ENCODE results near the gene LDLRAD2. TPM values are rescaled to one million over a fixed set of nuclear protein-coding genes. Genes with fewer than 3 reads are reported as not detected.
"Not testable (repeated sequence)": the region's sequence is repeated elsewhere in the genome, so short reads cannot be mapped to it uniquely, and the experiment has no call there.

Gene LDLRAD2
- total RNA-seq, 1 experiment from 2014 or later: 1.0 TPM

- DNase-seq: no peak
- Histone ChIP-seq H2BK15ac (ENCODE audit: low read depth, low read length) (no peak overlapping the region), H3K79me2 (ENCODE audit: insufficient read depth, low read length) (peaks cover 56% of the 10 kb centered on the region), H3T11ph (ENCODE audit: low read length) (no peak overlapping the region), H3K9ac (ENCODE audit: extremely low read depth, insufficient read length, low read length) (no peak overlapping the region), H4K5ac (ENCODE audit: insufficient read length, low read depth, low read length) (no peak overlapping the region), H2BK12ac (ENCODE audit: insufficient read length, low read depth, low read length) (no peak overlapping the region), H3K9me3 (ENCODE audit: control insufficient read depth, low read depth, low read length) (no peaks in the 10 kb centered on the region), H3K4ac (ENCODE audit: low read depth, low read length) (no peak overlapping the region), H3K4me2 (ENCODE audit: insufficient read depth, insufficient read length, low read length) (no peak overlapping the region), H3K27me3 (ENCODE audit: insufficient read depth, low read length) (no peaks in the 10 kb centered on the region), H3K23me2 (ENCODE audit: insufficient read length, low read depth, low read length, poor library complexity, severe bottlenecking) (no peaks in the 10 kb centered on the region), H3K4me1 (ENCODE audit: insufficient read depth, low read length) (no peaks in the 10 kb centered on the region), H3K18ac (ENCODE audit: insufficient read length, low read depth, low read length) (no peak overlapping the region), H2BK120ac (ENCODE audit: low read depth, low read length, poor library complexity, severe bottlenecking) (no peak overlapping the region), H3K23ac (ENCODE audit: insufficient read length, low read depth, low read length) (no peak overlapping the region), H4K20me1 (ENCODE audit: control insufficient read depth, insufficient read depth, insufficient read length) (no peaks in the 10 kb centered on the region), H4K8ac (replicated peaks; ENCODE audit: insufficient read length, low read depth, low read length) (no peak overlapping the region), H2BK5ac (ENCODE audit: insufficient read length, low read length) (no peak overlapping the region), H3K14ac (ENCODE audit: insufficient read depth, low read length) (no peak overlapping the region), H4K91ac (ENCODE audit: insufficient read length, low read depth, low read length) (no peak overlapping the region), H2AK5ac (ENCODE audit: insufficient read length, low read length) (no peak overlapping the region), H3K56ac (ENCODE audit: insufficient read length, low read depth, low read length) (no peak overlapping the region), H2BK20ac (ENCODE audit: low read depth, low read length, poor library complexity, severe bottlenecking) (no peak overlapping the region), H3K27ac (ENCODE audit: insufficient read length, low read depth, low read length) (no peak overlapping the region), H2AFZ (ENCODE audit: low read length) (no peak overlapping the region), H3K79me1 (ENCODE audit: insufficient read depth, low read depth, low read length, poor library complexity, severe bottlenecking) (peaks cover 7% of the 10 kb centered on the region)
- Mint-ChIP-seq H3K27me3 (ENCODE audit: low read depth) (no peaks in the 10 kb centered on the region; the same call in 1 of the 2 replicates), H3K9me3 (peaks cover 5 to 11% of the 10 kb centered on the region in 2 experiments; a peak in 3 of 5 replicates), H3K4me1 (peaks cover 2 to 7% of the 10 kb centered on the region in 2 experiments; a peak in 3 of 4 replicates), H3K36me3 (ENCODE audit: insufficient read depth in 1 of 3, low read depth in 3 of 3) (peaks cover 7 to 14% (median 8%) of the 10 kb centered on the region in 3 experiments; a peak in 6 of 7 replicates), H3K4me3 (no peak overlapping the region), H3K27ac (peak overlapping the region in 2 of 3 experiments; percentile 7 to 67; a peak in 1 of 7 replicates)
- TF ChIP-seq CTCF (conservative IDR thresholded peaks at IDR 0.05): no peak
Measured at GRCh38 chr1:21775985-21776562, 36.0 kb upstream of the LDLRAD2 start.

GRCh38 chr1:21776925-21777324, 35.1 kb upstream of the LDLRAD2 start:
- H3K9me3 ChIP-seq (ENCODE audit: control insufficient read depth, low read depth, low read length): not testable (repeated sequence)

More at GRCh38 chr1:21776925-21777324, 35.1 kb upstream of the LDLRAD2 start:
- H3K27me3 Mint-ChIP-seq (ENCODE audit: low read depth); H2BK15ac ChIP-seq (ENCODE audit: low read depth, low read length); H4K5ac ChIP-seq (ENCODE audit: insufficient read length, low read depth, low read length); DNase-seq; H2AK5ac ChIP-seq (ENCODE audit: insufficient read length, low read length); H3K14ac ChIP-seq (ENCODE audit: insufficient read depth, low read length); H3K27ac ChIP-seq (ENCODE audit: insufficient read length, low read depth, low read length); H3K4ac ChIP-seq (ENCODE audit: low read depth, low read length); H3K4me1 Mint-ChIP-seq; H3K56ac ChIP-seq (ENCODE audit: insufficient read length, low read depth, low read length); H3K18ac ChIP-seq (ENCODE audit: insufficient read length, low read depth, low read length); H3K23ac ChIP-seq (ENCODE audit: insufficient read length, low read depth, low read length); H2BK120ac ChIP-seq (ENCODE audit: low read depth, low read length, poor library complexity, severe bottlenecking); H3K27me3 ChIP-seq (ENCODE audit: insufficient read depth, low read length); H2AFZ ChIP-seq (ENCODE audit: low read length); H2BK5ac ChIP-seq (ENCODE audit: insufficient read length, low read length); H3K4me3 Mint-ChIP-seq; H3K9ac ChIP-seq (ENCODE audit: extremely low read depth, insufficient read length, low read length); H2BK20ac ChIP-seq (ENCODE audit: low read depth, low read length, poor library complexity, severe bottlenecking); H3K4me2 ChIP-seq (ENCODE audit: insufficient read depth, insufficient read length, low read length); H3K79me1 ChIP-seq (ENCODE audit: insufficient read depth, low read depth, low read length, poor library complexity, severe bottlenecking); H3K23me2 ChIP-seq (ENCODE audit: insufficient read length, low read depth, low read length, poor library complexity, severe bottlenecking); H2BK12ac ChIP-seq (ENCODE audit: insufficient read length, low read depth, low read length); H4K8ac ChIP-seq (replicated peaks; ENCODE audit: insufficient read length, low read depth, low read length); H3K4me1 ChIP-seq (ENCODE audit: insufficient read depth, low read length); H3T11ph ChIP-seq (ENCODE audit: low read length); H4K91ac ChIP-seq (ENCODE audit: insufficient read length, low read depth, low read length); H4K20me1 ChIP-seq (ENCODE audit: control insufficient read depth, insufficient read depth, insufficient read length): not testable (repeated sequence)
- Mint-ChIP-seq H3K9me3 (peaks cover 5 to 11% of the 10 kb centered on the region in 2 experiments; a peak in 3 of 5 replicates), H3K27ac (peak overlapping the region in 1 of 3 experiments; percentile 40; a peak in 1 of 7 replicates), H3K36me3 (ENCODE audit: insufficient read depth in 1 of 3, low read depth in 3 of 3) (peaks cover 6 to 14% (median 7%) of the 10 kb centered on the region in 3 experiments; a peak in 6 of 7 replicates)
- WGBS (ENCODE audit: extremely low coverage, insufficient read length, low lambda C conversion rate): no CpG with 5 or more reads among the region's 5 CpGs
- peaks cover 62% of the 10 kb centered on the region for H3K79me2 ChIP-seq (ENCODE audit: insufficient read depth, low read length)
